ENCODE results near the gene SLC29A3.

GRCh38 chr10:71360735-71361134 is 41.7 kb downstream of the SLC29A3 start:
- TF ChIP-seq, protein P1, sequence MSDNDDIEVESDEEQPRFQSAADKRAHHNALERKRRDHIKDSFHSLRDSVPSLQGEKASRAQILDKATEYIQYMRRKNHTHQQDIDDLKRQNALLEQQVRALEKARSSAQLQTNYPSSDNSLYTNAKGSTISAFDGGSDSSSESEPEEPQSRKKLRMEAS (IDR thresholded peaks at IDR 0.05; ENCODE audit: low read depth), result no peak
- TF ChIP-seq, protein P2, sequence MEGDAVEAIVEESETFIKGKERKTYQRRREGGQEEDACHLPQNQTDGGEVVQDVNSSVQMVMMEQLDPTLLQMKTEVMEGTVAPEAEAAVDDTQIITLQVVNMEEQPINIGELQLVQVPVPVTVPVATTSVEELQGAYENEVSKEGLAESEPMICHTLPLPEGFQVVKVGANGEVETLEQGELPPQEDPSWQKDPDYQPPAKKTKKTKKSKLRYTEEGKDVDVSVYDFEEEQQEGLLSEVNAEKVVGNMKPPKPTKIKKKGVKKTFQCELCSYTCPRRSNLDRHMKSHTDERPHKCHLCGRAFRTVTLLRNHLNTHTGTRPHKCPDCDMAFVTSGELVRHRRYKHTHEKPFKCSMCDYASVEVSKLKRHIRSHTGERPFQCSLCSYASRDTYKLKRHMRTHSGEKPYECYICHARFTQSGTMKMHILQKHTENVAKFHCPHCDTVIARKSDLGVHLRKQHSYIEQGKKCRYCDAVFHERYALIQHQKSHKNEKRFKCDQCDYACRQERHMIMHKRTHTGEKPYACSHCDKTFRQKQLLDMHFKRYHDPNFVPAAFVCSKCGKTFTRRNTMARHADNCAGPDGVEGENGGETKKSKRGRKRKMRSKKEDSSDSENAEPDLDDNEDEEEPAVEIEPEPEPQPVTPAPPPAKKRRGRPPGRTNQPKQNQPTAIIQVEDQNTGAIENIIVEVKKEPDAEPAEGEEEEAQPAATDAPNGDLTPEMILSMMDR (IDR thresholded peaks at IDR 0.05), result no peak
- TF ChIP-seq SMC3 (IDR thresholded peaks at IDR 0.05; ENCODE audit: low read depth, low read length) (no peak), RFX5 (IDR thresholded peaks at IDR 0.05; ENCODE audit: low read length) (no peak), CHD2 (IDR thresholded peaks at IDR 0.05; ENCODE audit: low read length, partially characterized antibody) (no peak), GATA2 (CRISPR knock-in tag; IDR thresholded peaks at IDR 0.05) (no peak), IRF3 (IDR thresholded peaks at IDR 0.05; ENCODE audit: low read depth, low read length) (no peak)
- TF ChIP-seq, protein P3, sequence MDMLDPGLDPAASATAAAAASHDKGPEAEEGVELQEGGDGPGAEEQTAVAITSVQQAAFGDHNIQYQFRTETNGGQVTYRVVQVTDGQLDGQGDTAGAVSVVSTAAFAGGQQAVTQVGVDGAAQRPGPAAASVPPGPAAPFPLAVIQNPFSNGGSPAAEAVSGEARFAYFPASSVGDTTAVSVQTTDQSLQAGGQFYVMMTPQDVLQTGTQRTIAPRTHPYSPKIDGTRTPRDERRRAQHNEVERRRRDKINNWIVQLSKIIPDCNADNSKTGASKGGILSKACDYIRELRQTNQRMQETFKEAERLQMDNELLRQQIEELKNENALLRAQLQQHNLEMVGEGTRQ (IDR thresholded peaks at IDR 0.05; ENCODE audit: borderline replicate concordance, low read depth, low read length), result no peak

Measured in SK-N-SH (cell line).